HepG2 (cell line): ENCODE measurements around the gene ZBTB8OS. TPM values are rescaled to one million over a fixed set of nuclear protein-coding genes. Genes with fewer than 3 reads are reported as not detected.

ENCODE experiments used
- BCL3 ChIP-seq: sonication (generic); formaldehyde crosslinking; IDR thresholded peaks from 2 replicates; pipeline ENCODE4 v1.5.1; 2020; ENCODE audit warnings: mild to moderate bottlenecking, missing genetic modification reagents, moderate library complexity
- HMGXB4 ChIP-seq, 2 experiments: sonication (generic) in 1 of 2; formaldehyde crosslinking in 1 of 2; IDR thresholded peaks; 2 replicates each; pipeline versions ENCODE4 v1.4.0 to v1.6.1; 2018 to 2020; ENCODE audit warnings: missing genetic modification reagents in 2 of 2, borderline replicate concordance in 1 of 2, low read depth in 1 of 2, mild to moderate bottlenecking in 1 of 2, missing biosample characterization in 1 of 2
- JARID2 ChIP-seq: sonication (generic); formaldehyde crosslinking; IDR thresholded peaks from 2 replicates; pipeline ENCODE4 v1.8.1; 2023; ENCODE audit warnings: missing genetic modification reagents, inconsistent platforms; ENCODE audit not compliant: insufficient replicate concordance
- MYC ChIP-seq: sonication (generic); formaldehyde crosslinking; IDR thresholded peaks from 2 replicates; pipeline ENCODE4 v1.9.0; 2021; ENCODE audit warnings: missing genetic modification reagents, borderline replicate concordance
- NCOA5 ChIP-seq: sonication (generic); formaldehyde crosslinking; IDR thresholded peaks from 2 replicates; pipeline ENCODE4 v1.4.0; 2020; ENCODE audit warnings: missing genetic modification reagents
- RAD51 ChIP-seq: fragments of 450-650 bp; IDR thresholded peaks from 2 replicates; pipeline ENCODE4 v1.6.1; 2016; ENCODE audit warnings: borderline replicate concordance
- SIN3B ChIP-seq: fragments of 150-350 bp; IDR thresholded peaks from 2 replicates; pipeline ENCODE4 v1.6.1; 2014; ENCODE audit warnings: low read length
- SMYD3 ChIP-seq: sonication (generic); formaldehyde crosslinking; IDR thresholded peaks from 2 replicates; pipeline ENCODE4 v1.8.1; 2023; ENCODE audit warnings: mild to moderate bottlenecking, missing genetic modification reagents
- SOX6 ChIP-seq, 2 experiments: fragments of 450-650 bp in 1 of 2; sonication (generic) in 1 of 2; formaldehyde crosslinking in 1 of 2; IDR thresholded peaks; 2 replicates each; pipeline versions ENCODE4 v1.4.0 to v1.6.1; 2017 to 2020; ENCODE audit warnings: antibody characterized with exemption in 1 of 2, mild to moderate bottlenecking in 1 of 2, missing genetic modification reagents in 1 of 2
- TCF7 ChIP-seq: sonication (generic); IDR thresholded peaks from 2 replicates; pipeline ENCODE4 v1.6.1; 2016; ENCODE audit warnings: antibody characterized with exemption, low read depth
- THAP7 ChIP-seq: sonication (generic); formaldehyde crosslinking; IDR thresholded peaks from 2 replicates; pipeline ENCODE4 v1.8.1; 2023; ENCODE audit warnings: mild to moderate bottlenecking, missing genetic modification reagents
- ZBTB14 ChIP-seq: sonication (generic); formaldehyde crosslinking; IDR thresholded peaks from 2 replicates; pipeline ENCODE4 v1.4.0; 2020; ENCODE audit warnings: missing genetic modification reagents
- ZNF253 ChIP-seq: sonication (generic); formaldehyde crosslinking; IDR thresholded peaks from 2 replicates; pipeline ENCODE4 v1.8.0; 2022; ENCODE audit warnings: mild to moderate bottlenecking, missing genetic modification reagents, borderline replicate concordance
- ZNF280D ChIP-seq: sonication (generic); formaldehyde crosslinking; IDR thresholded peaks from 2 replicates; pipeline ENCODE4 v1.5.1; 2020; ENCODE audit warnings: mild to moderate bottlenecking, missing genetic modification reagents
- ZNF460 ChIP-seq: sonication (generic); formaldehyde crosslinking; IDR thresholded peaks from 2 replicates; pipeline ENCODE4 v1.5.1; 2020; ENCODE audit warnings: missing genetic modification reagents, mild to moderate bottlenecking, borderline replicate concordance
- ZNF501 ChIP-seq: sonication (generic); formaldehyde crosslinking; IDR thresholded peaks from 2 replicates; pipeline ENCODE4 v1.5.1; 2020; ENCODE audit warnings: mild to moderate bottlenecking, moderate library complexity, missing genetic modification reagents
- ZNF788 ChIP-seq: sonication (generic); formaldehyde crosslinking; IDR thresholded peaks from 2 replicates; pipeline ENCODE4 v1.5.0; 2020; ENCODE audit warnings: mild to moderate bottlenecking, missing genetic modification reagents, borderline replicate concordance
- ZNF83 ChIP-seq: sonication (generic); formaldehyde crosslinking; IDR thresholded peaks from 2 replicates; pipeline ENCODE4 v1.4.0; 2020; ENCODE audit warnings: missing genetic modification reagents, mild to moderate bottlenecking, borderline replicate concordance
- ZNF841 ChIP-seq: sonication (generic); formaldehyde crosslinking; IDR thresholded peaks from 2 replicates; pipeline ENCODE4 v1.8.1; 2023; ENCODE audit warnings: missing genetic modification reagents, borderline replicate concordance
- ZSCAN31 ChIP-seq: sonication (generic); formaldehyde crosslinking; IDR thresholded peaks from 2 replicates; pipeline ENCODE4 v1.5.0; 2020; ENCODE audit warnings: low read depth, mild to moderate bottlenecking, missing genetic modification reagents
- polyA plus RNA-seq, 8 experiments: library from polyadenylated mRNA; depleted of rRNA in 3 of 8; stranded (reverse) in 7 of 8; unstranded in 1 of 8; fragments of >200 nt; fragmentation: Illumina TruSeq in 4 of 8; extraction: Trizol in 4 of 8; gene quantifications; 2 replicates each; pipeline versions ENCODE4 v1.2.1 to v1.2.3, GENCODE V29; 2011 to 2016; ENCODE audit warnings: low read depth in 4 of 8, missing spikeins in 1 of 8, mixed read lengths in 1 of 8; ENCODE audit not compliant: insufficient read depth in 1 of 8
- total RNA-seq, 5 experiments: library from RNA; depleted of rRNA; stranded (reverse); fragments of >200 nt; fragmentation: Illumina TruSeq; extraction: Trizol; gene quantifications; 2 replicates each; pipeline ENCODE4 v1.2.3, GENCODE V29; 2016; ENCODE audit warnings: low read depth in 1 of 5

ZBTB8OS gene
- total and polyA plus RNA-seq, 2 of the 13 experiments (the other 11 are each of a cell fraction or from before 2014, with no cell fraction given): 57.7 to 84.8 TPM

- peak; percentile 44; the same call in 1 of the 2 replicates for TF ChIP-seq ZNF280D (CRISPR knock-in tag)
- TF ChIP-seq RAD51: peak; percentile 68; the same call in 1 of the 2 replicates
- no peak for TF ChIP-seq TCF7
- TF ChIP-seq THAP7 (CRISPR knock-in tag): peak; percentile 71; the same call in 1 of the 2 replicates
- TF ChIP-seq HMGXB4 (CRISPR knock-in tag; IDR thresholded peaks at IDR 0.05; ENCODE audit: borderline replicate concordance in 1 of 2, low read depth in 1 of 2): peak in 1 of 2 experiments; percentile 79; a peak in 3 of 4 replicates
- TF ChIP-seq ZNF841 (CRISPR knock-in tag): peak; percentile 71
- peak; percentile 85 for TF ChIP-seq SMYD3 (CRISPR knock-in tag)
- no peak for TF ChIP-seq SIN3B
- TF ChIP-seq ZBTB14 (CRISPR knock-in tag): peak; percentile 98
- peak; percentile 92; the same call in 1 of the 2 replicates for TF ChIP-seq ZNF83 (CRISPR knock-in tag)
- TF ChIP-seq JARID2: peak; percentile 54
- TF ChIP-seq ZNF253 (CRISPR knock-in tag): peak; percentile 98
- no peak for TF ChIP-seq ZNF460 (CRISPR knock-in tag)
- 0 out of 2 replicates have a peak, but pooled peaks have one; percentile 1 for TF ChIP-seq ZNF788 (CRISPR knock-in tag)
- peak; percentile 23; the same call in 1 of the 2 replicates for TF ChIP-seq ZNF501 (CRISPR knock-in tag)
- peak; percentile 95; the same call in 1 of the 2 replicates for TF ChIP-seq BCL3 (CRISPR knock-in tag)
- no peak; the same call in 1 of the 2 replicates for TF ChIP-seq ZSCAN31 (CRISPR knock-in tag)
- no peak for TF ChIP-seq SOX6 (IDR thresholded peaks at IDR 0.05)
- TF ChIP-seq SOX6 (CRISPR knock-in tag; IDR thresholded peaks at IDR 0.05): peak; percentile 88
- peak; percentile 90 for TF ChIP-seq MYC (CRISPR knock-in tag)
- no peak for TF ChIP-seq NCOA5 (CRISPR knock-in tag)
Measured at GRCh38 chr1:32650752-32651460, 556 bp upstream of the ZBTB8OS start, which contains the start of gene RBBP4 (continued).
